ENCODE results near the gene SMARCA2.

Gene SMARCA2

DNA sequence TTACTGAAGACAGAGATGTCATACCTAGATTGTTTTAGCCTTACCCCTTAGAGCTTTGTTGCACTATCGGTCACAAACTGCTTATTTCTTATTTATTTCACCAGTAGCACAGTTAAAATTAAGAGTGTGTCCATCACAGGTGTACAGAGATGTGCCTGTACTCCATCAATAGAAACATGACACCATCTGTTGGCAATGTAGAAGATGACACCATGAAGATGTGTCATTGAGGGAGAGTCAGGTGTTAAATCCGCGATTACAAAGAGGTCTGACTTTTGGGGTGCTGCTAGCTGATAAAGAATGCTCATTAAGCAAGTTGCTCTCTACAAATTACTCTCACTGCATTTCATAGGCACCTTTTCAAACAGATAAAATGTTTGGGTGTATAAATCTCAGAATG, 164.4 kb downstream of the SMARCA2 start:
- DNase-seq, result peak; percentile 4

DNA sequence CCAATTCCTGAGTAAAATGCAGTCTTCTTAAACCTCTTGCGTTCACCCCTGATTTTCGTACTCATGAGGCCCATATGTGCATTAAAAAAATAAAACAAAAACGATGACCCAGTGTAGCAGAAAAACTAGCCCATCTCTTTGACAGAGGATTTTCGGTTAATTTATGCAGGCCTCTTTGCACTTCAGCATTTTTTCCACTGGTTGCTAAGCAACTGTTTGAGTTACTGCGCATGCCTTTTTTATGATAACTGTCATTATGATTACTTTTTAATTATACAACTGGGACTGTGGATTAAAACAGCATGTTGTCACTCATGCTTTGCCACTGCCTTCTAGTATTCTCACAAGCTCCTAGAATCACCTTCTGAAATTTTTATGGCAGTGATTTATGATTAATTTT, 165.0 kb downstream of the SMARCA2 start:
- no peak for DNase-seq

DNA sequence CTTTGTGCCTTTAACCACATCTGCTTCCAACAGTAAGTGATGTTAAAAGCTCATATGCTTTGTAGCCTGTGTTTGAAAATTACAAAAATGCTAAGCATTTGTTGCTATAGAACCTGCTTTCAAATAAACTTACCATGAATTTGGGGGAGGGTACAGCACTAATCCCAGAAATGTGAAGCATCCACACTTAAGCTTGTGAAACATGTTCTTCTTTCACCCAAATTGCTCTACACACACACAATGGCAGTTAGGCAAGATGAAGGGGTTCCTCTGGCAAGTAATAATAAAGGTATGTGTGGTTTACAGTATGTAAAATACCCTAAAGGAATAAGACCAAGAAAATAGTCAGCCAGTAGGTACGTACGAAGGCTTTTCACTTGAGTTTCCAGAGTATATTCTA, 165.6 kb downstream of the SMARCA2 start:
- no peak for DNase-seq

DNA sequence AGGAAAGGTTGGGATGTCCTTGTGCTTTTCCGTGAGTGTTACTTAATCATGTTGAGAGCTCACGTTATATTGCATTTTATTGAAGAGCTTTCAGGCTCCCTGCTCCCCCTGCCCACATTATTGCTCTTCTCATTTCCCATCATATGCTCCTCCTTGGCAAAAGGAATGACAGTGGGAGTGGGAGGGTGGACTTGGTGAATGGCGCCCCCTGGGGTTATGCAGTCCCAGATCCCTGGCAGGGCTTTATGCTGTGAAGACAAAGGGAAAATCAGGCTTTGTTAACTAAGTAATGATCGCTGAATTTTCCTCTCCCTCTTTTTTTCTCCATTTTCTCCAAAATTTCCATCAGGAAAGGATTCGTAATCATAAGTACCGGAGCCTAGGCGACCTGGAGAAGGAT, 166.6 kb downstream of the SMARCA2 start:
- no peak for DNase-seq

DNA sequence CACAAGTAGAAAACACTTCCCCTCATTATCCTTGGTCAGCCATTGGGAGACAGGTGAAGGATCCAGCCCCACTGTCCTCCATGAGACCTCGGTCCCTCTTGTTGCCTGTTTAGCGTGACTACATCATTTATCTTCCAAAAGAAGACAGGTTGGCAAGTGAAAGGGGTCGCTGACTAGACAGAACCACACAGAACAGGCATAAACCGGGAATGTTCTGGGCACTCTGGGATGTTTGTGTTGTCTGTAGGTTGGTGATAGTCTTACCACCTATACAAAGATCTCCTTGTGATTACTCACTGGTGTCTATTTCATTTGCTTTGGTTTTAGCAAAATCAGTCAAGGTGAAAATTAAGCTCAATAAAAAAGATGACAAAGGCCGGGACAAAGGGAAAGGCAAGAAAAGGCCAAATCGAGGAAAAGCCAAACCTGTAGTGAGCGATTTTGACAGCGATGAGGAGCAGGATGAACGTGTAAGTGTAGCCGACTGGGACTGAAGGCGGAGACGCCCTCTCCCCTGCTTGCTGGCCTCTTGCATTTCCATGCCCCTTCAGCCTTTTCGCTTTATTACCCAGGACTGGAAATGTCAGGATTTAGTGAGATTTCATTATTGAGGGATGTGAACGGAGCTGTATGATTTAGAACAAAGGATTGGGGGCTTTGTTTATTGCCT, 175.9 kb downstream of the SMARCA2 start:
- no peak for DNase-seq

DNA sequence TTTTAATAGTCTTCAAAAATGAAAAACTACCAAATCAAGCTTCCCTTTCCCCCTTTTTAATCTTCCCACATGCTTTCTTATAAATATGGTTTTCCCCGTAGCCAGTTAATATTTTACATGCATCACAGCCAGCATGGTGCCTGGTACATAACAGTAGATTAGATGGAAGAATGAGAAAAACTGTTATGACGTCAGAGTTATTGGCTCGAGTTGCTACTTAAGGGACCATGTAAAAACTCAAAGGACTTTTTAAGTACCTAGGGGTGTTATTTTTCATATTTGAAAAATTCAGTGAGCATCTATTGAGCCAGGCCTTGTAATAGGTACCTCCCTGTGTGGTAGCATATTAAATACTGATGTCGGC, 176.4 kb downstream of the SMARCA2 start:
- DNase-seq, result no peak

DNA sequence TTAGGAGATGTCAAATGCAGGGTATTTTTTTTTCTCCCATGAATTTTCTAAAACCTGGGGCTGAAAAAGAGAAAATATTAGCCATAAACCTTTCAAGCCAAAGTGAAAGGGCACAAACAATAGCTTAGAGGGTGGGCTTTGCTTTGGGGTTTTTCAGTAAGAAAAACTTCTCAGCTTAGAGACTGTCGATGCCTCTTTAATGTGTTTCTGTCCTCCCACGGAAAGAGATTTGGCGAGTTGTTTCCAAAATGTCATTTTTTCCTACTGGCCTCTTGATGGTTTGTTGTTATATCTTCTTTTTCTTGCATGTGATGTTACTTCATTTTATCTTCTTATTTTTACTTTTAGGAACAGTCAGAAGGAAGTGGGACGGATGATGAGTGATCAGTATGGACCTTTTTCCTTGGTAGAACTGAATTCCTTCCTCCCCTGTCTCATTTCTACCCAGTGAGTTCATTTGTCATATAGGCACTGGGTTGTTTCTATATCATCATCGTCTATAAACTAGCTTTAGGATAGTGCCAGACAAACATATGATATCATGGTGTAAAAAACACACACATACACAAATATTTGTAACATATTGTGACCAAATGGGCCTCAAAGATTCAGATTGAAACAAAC, 177.3 kb downstream of the SMARCA2 start:
- DNase-seq, result no peak

DNA sequence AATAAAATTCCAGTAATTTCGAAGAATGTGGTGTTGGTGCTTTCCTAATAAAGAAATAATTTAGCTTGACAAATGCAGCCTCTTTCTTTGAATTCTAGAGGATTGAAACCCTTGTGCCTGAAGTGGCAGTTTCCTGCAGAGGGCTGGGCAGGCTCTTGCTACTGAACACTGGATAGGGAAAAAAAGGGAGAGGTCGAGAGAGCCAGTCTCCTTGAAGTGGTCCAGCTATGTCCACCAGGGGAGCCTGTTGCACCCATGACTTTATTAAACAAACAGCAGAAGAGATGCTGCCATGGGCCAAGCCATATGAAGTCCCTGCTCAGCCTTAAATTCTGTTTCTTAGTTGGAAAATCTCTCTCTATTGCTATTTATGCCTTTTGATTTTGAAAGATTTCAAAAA, 178.4 kb downstream of the SMARCA2 start:
- DNase-seq, result no peak

DNA sequence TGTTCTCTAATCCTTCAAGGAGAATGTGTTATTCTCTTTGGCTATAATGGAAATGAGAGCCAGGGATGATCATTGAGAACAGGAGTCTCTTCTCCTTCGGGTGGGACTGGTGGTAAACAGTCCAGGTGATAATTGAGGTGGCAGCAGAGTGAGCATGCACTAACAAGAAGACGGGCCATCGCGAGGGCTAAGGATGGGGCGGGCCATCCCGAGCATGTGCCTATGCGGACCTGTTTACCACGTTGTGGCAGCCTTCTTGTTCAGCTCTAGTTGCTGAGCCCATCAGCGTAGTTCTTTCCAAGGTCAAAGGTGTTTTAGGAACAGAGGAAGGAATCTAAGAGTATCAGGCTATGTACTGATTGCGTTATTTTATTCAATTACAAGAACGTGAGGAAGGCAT, 180.1 kb downstream of the SMARCA2 start:
- no peak for DNase-seq

DNA sequence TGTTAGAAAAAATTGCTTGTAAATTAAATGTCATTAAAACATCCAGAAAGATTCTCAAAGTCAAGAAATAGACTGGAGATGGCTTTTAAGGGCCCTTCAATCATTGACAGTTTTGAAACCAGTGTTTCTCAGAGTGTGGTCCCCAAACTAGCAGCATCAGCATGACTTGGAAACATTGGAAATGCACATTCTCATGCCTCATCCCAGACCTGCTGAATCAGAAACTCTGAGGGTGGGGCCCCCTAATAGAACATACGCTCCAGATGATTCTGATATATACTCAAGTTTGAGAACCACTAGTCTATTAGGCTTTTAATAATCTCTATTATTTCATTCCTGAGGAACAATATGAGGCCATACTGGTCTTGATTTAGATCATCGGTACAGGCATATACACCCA, 181.6 kb downstream of the SMARCA2 start:
- DNase-seq, result no peak

DNA sequence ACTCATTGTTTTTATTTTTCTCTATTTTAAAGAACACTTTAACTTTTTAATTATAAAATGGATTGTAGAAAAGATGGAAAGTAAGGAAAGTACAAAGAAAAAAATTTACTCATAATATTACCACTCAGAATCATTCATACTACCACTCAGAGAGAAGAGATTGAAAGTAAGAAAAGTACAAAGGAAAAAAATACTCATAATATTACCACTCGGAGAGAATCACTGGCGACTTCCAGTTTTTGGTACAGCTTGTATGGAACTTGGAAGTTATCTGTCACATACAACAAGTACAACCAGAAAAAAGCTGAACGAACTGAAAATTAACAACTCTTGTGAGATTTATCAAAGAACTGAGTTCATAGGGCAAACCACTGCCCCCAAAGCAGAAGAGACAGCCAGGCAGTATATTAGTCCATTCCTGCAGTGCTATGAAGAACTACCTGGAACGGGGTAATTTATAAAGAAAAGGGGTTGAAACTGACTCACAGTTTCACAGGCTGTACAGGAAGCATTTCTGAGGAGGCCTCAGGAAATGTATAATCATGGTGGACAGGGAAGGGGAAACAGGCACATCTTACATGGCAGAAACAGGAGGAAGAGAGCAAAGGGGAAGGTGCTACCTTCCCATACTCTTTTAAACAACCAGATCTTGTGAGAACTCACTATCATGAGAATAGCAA, 183.9 kb downstream of the SMARCA2 start:
- no peak for DNase-seq

DNA sequence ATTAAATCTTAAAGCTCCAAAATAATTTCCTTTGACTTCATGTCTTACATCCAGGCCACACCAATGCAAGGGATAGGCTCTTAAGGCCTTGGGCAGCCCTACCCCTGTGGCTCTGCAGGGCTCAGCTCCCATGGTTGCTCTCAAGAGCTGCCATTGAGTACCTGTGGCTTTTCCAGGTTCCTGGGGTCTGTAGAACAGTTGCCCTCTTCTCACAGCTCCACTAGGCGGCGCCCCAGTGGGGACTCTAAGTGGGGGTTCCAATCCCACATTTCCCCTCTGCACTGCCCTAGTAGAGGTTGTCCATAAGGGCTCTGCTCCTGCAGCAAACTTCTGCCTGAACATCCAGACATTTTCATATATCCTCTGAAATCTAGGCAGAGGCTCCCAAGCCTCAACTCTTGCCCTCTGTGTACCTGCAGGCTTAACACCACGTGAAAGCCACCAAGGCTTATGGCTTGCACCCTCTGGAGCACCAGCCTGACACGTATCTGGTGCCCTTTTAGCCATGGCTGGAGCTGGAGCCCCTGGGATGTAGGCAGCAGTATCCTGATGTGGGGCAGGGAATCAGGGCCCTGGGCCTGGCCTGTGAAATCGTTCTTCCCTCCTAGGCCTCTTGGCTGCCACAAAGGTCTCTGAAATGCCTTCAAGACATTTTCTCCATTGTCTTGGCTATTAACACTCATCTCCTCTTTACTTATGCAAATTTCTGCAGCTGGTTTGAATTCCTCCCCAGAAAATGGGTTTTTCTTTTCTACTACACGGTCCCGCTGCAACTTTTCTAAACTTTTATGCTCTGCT, 185.1 kb downstream of the SMARCA2 start:
- no peak for DNase-seq

DNA sequence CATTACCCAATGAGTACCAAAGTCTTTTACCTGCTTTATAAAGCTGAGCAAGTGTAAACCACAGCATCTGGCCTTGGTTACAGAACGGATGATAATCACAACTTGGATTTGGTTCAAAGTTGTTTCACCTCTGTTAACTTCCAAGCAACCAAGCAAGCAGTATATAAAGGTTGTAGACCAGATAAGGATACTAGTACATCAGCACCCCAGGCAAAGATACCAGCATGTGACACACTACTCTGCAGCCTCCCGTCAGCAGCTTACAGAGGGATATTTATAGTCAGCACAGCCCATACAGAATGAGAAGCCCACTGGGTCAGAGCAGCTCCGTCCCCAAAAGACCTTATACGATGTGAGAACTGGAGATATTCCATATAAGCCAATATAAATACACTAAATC, 193.3 kb downstream of the SMARCA2 start:
- DNase-seq, result no peak

DNA sequence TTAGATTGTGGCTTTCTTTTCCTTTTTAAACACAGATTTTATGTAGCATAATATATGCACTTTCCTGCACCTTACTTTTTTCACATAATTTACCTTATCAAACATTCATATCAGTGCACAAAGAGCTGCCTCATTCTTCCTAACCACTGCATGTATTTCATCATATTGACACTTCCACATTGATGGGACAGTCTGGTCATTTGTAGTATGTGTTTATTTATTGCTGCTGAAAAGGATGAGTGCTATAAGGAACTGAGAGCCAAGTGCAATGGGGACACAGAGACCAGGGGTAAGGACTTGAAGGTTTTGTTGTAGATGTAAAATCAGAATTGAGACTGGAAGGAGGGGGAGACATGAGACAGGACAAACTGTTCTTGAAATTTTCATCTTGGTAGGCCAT, 193.8 kb downstream of the SMARCA2 start:
- DNase-seq, result no peak

DNA sequence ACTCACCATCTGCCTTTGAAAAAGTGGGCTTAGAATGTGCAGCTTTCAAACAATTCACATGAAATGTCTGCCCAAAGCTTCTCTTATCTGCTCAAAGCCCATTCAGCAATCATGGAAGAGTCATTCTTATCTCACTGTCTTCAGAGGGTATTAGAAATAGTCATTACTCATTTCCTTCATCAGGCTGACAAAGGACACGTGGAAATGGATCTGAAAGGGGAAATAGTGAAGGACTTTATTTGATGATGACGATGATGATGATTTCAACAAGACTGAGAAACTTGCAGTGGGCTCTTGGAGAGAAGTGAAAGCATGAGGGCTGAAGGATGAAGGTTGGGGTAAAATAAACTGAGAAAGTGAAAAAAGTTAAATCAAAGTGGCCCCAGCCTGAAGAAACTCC, 194.3 kb downstream of the SMARCA2 start:
- DNase-seq, result no peak

DNA sequence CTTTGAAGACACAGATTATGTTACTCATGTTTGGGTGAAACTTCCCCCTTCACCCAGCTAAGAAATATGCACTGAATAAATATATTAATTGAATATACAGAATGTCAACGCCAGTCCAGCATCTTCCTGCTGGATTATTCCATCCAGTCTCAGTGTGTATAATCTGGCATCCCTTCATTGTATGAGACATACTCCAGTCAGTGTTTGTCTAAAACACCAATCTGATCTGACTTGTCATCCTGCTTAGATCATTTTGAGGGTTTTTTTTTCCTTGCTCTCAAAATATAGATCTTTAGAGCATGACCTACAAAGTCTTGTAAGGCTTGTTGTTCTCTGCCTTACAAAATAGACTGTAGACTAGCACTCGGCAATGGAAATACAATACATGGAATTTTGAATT, 195.1 kb downstream of the SMARCA2 start:
- DNase-seq, result no peak

DNA sequence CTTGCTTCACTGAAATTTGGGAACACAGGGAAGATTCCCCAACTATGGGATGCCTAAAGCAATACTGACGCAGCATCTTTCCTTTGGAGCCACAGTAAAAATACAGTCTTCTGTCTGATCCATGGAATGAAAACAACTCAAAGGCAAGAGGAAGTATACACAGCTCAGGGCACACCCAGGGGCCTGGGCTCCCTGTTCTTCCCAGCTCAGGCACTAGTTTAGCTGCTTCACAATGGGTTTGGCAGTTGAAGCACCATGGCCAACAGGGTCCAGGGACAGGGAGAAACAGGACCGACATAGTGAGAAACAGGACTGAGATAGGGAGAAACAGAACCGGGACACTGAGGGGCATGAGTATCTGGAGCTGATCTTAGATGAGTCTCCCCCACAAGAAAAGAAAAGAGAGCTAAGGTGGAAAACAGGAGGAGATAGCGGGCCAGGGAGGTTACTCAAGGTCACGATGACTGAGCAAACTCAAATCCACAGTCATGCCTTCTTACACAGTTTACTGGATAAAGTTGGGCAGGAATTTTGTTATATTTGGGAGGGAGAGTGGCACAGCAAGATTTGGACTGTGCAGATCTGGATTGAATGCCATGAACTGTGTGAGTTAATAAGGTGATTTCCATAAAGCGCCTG, 198.8 kb downstream of the SMARCA2 start:
- no peak for DNase-seq

DNA sequence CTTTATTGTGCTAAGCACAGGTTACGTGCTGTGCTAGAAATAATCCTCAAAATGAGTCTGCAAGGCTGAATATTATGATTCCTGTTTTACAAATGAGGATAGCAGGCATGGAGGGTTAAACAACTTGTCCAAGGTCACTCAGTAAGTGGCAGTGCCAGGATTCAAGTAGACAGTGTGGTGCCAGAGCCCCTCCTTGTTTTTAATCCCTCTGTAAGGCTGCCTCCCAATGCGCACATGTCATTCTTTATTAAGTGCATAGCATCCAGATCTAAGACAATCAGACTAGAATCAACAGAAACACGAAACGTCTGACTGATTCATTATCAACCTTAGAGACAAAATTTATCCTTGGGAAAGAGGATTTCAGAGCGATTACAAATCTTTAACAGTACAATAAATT, 199.6 kb downstream of the SMARCA2 start:
- no peak for DNase-seq

DNA sequence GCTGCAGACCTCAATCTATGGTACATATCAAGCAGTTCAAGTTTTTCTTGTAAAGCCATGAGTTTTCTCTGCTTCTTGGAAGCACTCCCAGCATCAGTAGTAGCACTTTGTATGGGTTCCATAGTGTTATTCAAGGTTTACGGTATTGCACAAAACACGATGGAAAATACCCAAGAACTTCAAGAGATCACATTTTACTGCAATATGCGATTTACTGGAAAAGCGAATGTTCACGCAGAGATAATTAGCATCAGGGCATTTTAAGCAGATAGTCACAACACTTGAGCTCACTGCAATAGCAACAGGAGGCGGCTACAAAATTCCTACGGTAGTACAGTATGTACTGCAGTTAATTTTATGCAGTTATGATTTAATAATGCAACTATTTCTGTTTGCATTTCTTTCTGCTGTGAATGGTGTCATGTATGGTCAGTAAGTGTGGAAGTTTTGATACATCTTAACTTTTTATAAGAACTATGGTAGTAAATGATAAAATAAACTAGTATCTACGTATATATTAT, 200.8 kb downstream of the SMARCA2 start:
- no peak for DNase-seq

DNA sequence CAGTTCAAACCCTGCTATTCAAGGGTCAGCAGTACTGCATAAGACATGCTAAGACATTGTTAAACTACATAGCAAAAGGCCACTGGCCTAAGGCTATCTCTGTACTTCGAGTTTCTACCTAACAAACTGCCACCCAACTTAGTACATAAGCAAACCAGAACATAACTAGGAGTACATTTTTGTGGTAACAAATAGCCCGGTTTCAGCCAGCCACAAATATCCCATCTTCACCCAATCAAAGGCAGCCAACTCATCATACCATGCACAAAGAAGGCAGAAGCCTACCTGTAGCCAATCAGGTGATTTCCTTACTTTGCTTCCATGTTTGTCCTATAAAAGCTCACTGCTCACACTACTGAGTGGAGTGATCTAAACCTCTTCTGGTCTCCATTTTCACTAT, 201.4 kb downstream of the SMARCA2 start:
- DNase-seq, result no peak

DNA sequence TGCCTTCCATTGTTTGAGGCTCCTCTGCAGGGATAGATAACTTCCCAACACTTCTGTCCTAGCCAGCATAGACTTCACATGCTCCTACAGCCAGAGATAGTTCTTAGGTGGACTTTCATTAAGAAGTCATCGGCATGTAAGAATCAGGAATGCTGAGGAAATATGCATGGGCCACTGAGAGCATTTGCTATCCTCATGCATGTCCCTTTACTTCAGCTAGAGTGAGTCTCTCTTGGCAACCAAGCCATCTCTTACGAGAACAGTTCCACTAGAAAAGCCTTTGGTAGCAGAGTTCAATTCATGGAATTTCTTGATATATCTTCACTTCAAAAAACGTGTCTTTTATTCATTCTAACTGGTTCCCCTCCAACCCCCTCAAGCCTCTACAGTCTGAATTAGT, 202.4 kb downstream of the SMARCA2 start:
- DNase-seq, result no peak

DNA sequence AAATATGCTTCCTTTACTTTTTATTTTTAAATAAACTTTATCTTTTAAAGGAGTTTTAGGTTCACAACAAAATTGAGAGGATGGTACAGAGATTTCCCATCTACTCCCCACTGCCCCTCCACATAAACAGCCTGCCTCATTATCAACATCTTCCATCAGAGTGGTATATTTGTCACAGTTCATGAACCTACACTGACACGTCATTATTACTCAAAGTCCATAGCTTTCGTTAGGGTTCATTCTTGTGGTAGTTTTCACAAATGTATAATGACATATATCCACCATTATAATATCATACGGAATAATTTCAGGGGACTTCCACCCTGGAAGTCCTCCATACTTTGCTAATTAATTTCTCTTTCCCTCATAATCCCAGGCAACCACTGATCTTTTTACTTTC, 204.9 kb downstream of the SMARCA2 start:
- no peak for DNase-seq
